ENCODE data around the gene CRYBA2.

Gene CRYBA2

DNA sequence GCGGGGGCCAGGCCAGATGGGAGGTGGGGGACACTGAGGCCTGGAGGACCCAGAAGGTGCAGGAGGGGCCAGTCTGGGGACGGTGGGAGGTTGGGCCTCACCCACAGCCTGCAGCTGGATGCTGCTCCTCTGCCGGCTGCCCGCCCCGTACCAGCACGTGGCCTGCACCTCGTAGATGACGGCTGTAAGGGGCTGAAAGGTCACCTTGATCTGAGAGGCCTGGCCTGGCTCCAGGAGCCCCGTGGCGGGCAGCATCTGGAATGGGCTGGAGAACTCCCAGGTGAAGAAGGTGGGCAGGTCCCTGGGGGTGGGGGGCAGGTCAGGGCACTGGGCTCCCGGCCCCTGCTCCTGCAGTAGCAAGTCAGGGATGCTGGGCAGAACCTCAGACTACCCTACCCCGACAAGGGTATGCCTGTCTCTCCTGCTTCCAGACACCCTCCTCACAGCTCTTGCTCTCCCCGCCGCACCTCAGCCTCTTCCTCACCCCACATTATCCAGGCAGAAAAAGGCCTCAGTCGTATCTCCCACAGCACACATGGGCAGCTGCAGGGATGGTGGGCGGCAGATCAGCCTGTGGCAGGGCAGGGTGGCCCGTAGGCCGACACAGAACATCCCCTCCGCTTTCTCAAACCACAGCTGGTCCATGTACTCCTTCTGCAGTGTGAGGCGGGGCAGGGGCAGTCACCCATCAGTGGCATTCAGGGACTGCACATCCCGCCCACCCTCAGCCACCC lies 38.0 kb upstream of the CRYBA2 start:
- Histone ChIP-seq H3K36me3 (ENCODE audit: control insufficient read depth, insufficient read depth, low read length) (no peaks in the 10 kb centered on the region), H3K4me3 (ENCODE audit: insufficient read depth, low read depth, low read length, poor library complexity, severe bottlenecking) (no peak overlapping the region), H3K9me3 (ENCODE audit: control insufficient read depth, low read length) (no peaks in the 10 kb centered on the region), H3K27me3 (replicated peaks; ENCODE audit: control insufficient read depth, insufficient read depth, low read length, poor library complexity, severe bottlenecking) (no peaks in the 10 kb centered on the region), H3K27ac (ENCODE audit: insufficient read depth, low read length, poor library complexity, severe bottlenecking) (no peak overlapping the region), H3K4me1 (ENCODE audit: control insufficient read depth, insufficient read depth, low read length, poor library complexity, severe bottlenecking) (no peaks in the 10 kb centered on the region)
- no peak for DNase-seq

GRCh38 chr2:219030177-219030940 lies 37.1 kb upstream of the CRYBA2 start:
- no peak overlapping the region for H3K4me3 ChIP-seq (ENCODE audit: insufficient read depth, low read depth, low read length, poor library complexity, severe bottlenecking)
- H3K27ac ChIP-seq (ENCODE audit: insufficient read depth, low read length, poor library complexity, severe bottlenecking), result no peak overlapping the region
- H3K36me3 ChIP-seq (ENCODE audit: control insufficient read depth, insufficient read depth, low read length), result no peaks in the 10 kb centered on the region
- no peaks in the 10 kb centered on the region for H3K27me3 ChIP-seq (replicated peaks; ENCODE audit: control insufficient read depth, insufficient read depth, low read length, poor library complexity, severe bottlenecking)
- no peaks in the 10 kb centered on the region for H3K4me1 ChIP-seq (ENCODE audit: control insufficient read depth, insufficient read depth, low read length, poor library complexity, severe bottlenecking)
- DNase-seq, result no peak
- no peaks in the 10 kb centered on the region for H3K9me3 ChIP-seq (ENCODE audit: control insufficient read depth, low read length)

DNA sequence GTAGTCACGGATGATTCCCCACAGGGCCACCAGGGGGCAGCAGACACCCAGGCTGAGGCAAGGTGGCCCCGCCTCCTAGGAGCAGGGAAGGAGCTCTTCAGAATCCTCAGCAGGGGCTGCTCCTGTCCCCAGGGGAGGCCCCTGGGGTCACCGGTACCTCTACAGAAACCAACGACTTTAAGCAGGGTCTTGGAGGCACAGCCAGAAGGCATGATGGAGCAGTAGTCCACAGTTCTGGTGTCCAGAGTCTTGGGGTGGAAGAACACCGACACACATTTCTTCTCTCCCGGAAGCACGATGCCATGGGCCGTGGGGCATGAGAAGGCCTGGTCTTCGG lies 36.6 kb upstream of the CRYBA2 start:
- Histone ChIP-seq H3K4me3 (ENCODE audit: insufficient read depth, low read depth, low read length, poor library complexity, severe bottlenecking) (no peak overlapping the region), H3K4me1 (ENCODE audit: control insufficient read depth, insufficient read depth, low read length, poor library complexity, severe bottlenecking) (no peaks in the 10 kb centered on the region), H3K9me3 (ENCODE audit: control insufficient read depth, low read length) (no peaks in the 10 kb centered on the region), H3K27me3 (replicated peaks; ENCODE audit: control insufficient read depth, insufficient read depth, low read length, poor library complexity, severe bottlenecking) (no peaks in the 10 kb centered on the region), H3K36me3 (ENCODE audit: control insufficient read depth, insufficient read depth, low read length) (no peaks in the 10 kb centered on the region), H3K27ac (ENCODE audit: insufficient read depth, low read length, poor library complexity, severe bottlenecking) (no peak overlapping the region)
- DNase-seq, result peak; percentile 35 to 69 (median 56)

- H3K4me1 ChIP-seq (ENCODE audit: control insufficient read depth, insufficient read depth, low read length, poor library complexity, severe bottlenecking), result no peaks in the 10 kb centered on the region
- no peak overlapping the region for H3K4me3 ChIP-seq (ENCODE audit: insufficient read depth, low read depth, low read length, poor library complexity, severe bottlenecking)
- no peaks in the 10 kb centered on the region for H3K9me3 ChIP-seq (ENCODE audit: control insufficient read depth, low read length)
- no peak for DNase-seq
- H3K36me3 ChIP-seq (ENCODE audit: control insufficient read depth, insufficient read depth, low read length), result no peaks in the 10 kb centered on the region
- no peak overlapping the region for H3K27ac ChIP-seq (ENCODE audit: insufficient read depth, low read length, poor library complexity, severe bottlenecking)
- H3K27me3 ChIP-seq (replicated peaks; ENCODE audit: control insufficient read depth, insufficient read depth, low read length, poor library complexity, severe bottlenecking), result no peaks in the 10 kb centered on the region
Measured at GRCh38 chr2:219028996-219029828, 36.0 kb upstream of the CRYBA2 start.

DNA sequence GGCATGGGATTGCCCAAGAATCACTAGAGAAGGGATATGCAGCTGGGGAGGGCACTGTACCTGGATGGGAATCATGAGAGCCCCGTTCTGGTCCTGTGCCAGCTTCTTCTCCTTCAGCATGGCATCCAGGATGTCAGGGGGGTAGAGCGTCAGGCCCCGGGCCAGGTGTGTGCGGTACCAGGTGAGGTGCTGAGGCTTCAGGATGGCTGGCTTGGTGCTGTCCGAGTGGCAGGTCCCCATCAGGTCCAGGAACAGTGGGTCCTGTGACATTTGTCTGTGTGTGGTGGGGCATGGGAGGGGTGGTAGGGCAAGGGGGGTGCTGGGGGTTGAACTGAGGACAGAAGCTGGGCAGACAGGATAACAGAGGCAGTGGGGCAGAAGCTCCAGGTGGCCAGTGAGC lies 34.9 kb upstream of the CRYBA2 start:
- no peaks in the 10 kb centered on the region for H3K9me3 ChIP-seq (ENCODE audit: control insufficient read depth, low read length)
- H3K27ac ChIP-seq (ENCODE audit: insufficient read depth, low read length, poor library complexity, severe bottlenecking), result no peak overlapping the region
- no peak overlapping the region for H3K4me3 ChIP-seq (ENCODE audit: insufficient read depth, low read depth, low read length, poor library complexity, severe bottlenecking)
- no peaks in the 10 kb centered on the region for H3K27me3 ChIP-seq (replicated peaks; ENCODE audit: control insufficient read depth, insufficient read depth, low read length, poor library complexity, severe bottlenecking)
- no peaks in the 10 kb centered on the region for H3K4me1 ChIP-seq (ENCODE audit: control insufficient read depth, insufficient read depth, low read length, poor library complexity, severe bottlenecking)
- no peak for DNase-seq
- H3K36me3 ChIP-seq (ENCODE audit: control insufficient read depth, insufficient read depth, low read length), result no peaks in the 10 kb centered on the region

DNA sequence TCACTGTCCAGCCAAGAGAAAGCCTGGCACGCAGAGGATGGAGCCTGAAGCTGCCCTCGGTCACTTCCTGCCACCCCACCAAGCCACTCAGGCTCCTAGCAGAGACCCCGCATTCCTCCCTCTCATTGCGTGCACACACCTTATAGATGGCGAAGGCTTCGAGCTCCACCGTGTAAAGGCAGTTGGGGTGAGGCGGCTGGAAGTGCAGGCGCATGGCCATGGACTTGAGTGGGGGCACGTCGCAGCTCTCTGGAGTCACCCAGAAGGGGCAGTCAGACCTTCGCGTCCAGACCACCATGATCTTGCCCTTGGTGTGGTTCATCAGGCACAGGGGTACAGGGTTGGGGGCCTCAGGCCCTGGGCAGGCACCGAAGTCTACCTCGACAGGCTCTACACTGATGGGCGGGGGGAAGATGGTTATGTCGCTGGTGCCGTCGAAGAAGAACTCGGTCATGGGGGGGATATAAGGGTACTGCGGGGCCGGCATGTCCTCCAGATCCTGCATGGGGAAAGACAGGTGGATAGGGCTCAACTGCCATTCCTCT lies 34.4 kb upstream of the CRYBA2 start:
- H3K27ac ChIP-seq (ENCODE audit: insufficient read depth, low read length, poor library complexity, severe bottlenecking), result no peak overlapping the region

DNA sequence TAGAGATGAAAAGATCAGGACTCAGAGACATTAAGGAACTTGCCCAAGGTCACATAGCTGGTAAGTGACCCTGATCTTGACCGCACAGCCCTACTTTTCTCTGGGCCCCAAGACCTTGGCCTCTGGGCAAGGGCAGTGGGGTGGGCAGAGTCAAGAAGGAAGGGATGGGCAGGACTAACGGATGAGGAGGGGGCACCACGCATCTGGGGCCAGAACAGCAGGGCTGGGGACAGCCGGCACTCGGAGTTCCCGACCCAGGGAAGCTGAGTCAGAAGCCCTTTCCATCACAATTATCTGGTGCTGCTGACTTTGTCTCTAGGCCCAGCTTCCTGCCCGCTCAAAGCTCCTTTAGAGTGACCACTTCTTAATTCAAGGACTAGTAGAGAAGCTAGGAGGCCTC lies 33.7 kb upstream of the CRYBA2 start:
- DNase-seq, result no peak
- Histone ChIP-seq H3K9me3 (ENCODE audit: control insufficient read depth, low read length) (no peaks in the 10 kb centered on the region), H3K4me1 (ENCODE audit: control insufficient read depth, insufficient read depth, low read length, poor library complexity, severe bottlenecking) (no peaks in the 10 kb centered on the region), H3K27ac (ENCODE audit: insufficient read depth, low read length, poor library complexity, severe bottlenecking) (no peak overlapping the region), H3K4me3 (ENCODE audit: insufficient read depth, low read depth, low read length, poor library complexity, severe bottlenecking) (no peak overlapping the region), H3K27me3 (replicated peaks; ENCODE audit: control insufficient read depth, insufficient read depth, low read length, poor library complexity, severe bottlenecking) (no peaks in the 10 kb centered on the region), H3K36me3 (ENCODE audit: control insufficient read depth, insufficient read depth, low read length) (no peaks in the 10 kb centered on the region)

More for the DNA sequence above, 34.4 kb upstream of the CRYBA2 start:
- Histone ChIP-seq H3K27me3 (replicated peaks; ENCODE audit: control insufficient read depth, insufficient read depth, low read length, poor library complexity, severe bottlenecking) (no peaks in the 10 kb centered on the region), H3K9me3 (ENCODE audit: control insufficient read depth, low read length) (no peaks in the 10 kb centered on the region), H3K4me3 (ENCODE audit: insufficient read depth, low read depth, low read length, poor library complexity, severe bottlenecking) (no peak overlapping the region), H3K4me1 (ENCODE audit: control insufficient read depth, insufficient read depth, low read length, poor library complexity, severe bottlenecking) (no peaks in the 10 kb centered on the region), H3K36me3 (ENCODE audit: control insufficient read depth, insufficient read depth, low read length) (no peaks in the 10 kb centered on the region)
- no peak for DNase-seq

DNA sequence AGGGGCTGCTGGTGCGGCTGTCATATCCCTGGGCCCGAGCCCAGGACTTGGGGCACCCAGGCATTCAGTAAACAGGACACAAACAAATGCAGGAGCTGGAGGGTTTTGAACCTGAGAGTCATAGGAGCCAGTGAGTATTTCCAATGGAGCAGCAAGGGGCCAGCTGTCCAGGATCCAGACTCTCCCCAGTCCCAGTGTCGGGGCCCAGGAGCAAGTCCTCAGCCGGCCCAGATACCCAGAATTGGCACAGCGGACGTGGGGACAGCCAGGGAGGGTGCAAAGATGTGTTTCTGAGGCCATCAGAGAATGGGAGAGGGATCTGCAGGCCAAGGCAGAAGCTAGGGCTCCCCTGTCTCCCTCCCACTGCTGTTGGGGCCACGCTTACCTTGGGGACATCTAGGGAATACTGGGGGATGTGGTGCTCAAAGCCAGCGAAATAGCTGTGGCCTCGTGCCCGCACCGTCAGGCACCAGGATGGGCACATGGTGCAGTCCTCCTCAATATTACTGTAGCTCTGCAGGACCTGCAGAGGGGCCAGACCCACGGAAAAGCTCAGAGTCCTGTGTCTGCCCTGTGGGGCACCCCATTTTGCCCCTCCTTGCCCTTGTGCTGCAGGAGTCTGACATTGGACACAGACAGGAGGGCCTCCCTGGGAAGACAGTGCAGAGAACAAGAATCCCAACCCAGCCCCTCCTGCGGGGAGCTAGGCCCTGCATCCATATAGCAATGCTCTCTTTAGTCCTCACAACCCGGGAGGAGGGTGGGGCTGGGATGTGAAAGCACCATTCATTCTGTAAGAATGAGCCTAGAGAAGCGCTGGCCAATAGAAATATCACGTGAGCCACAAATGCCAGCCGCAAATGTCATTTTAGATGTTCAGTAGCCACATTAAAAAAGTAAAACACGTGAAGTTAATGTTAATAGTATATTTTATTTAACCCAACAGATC lies 32.7 kb upstream of the CRYBA2 start:
- no peaks in the 10 kb centered on the region for H3K36me3 ChIP-seq (ENCODE audit: control insufficient read depth, insufficient read depth, low read length)
- no peak for DNase-seq
- H3K4me1 ChIP-seq (ENCODE audit: control insufficient read depth, insufficient read depth, low read length, poor library complexity, severe bottlenecking), result no peaks in the 10 kb centered on the region
- H3K27me3 ChIP-seq (replicated peaks; ENCODE audit: control insufficient read depth, insufficient read depth, low read length, poor library complexity, severe bottlenecking), result no peaks in the 10 kb centered on the region
- no peak overlapping the region for H3K4me3 ChIP-seq (ENCODE audit: insufficient read depth, low read depth, low read length, poor library complexity, severe bottlenecking)
- H3K9me3 ChIP-seq (ENCODE audit: control insufficient read depth, low read length), result no peaks in the 10 kb centered on the region
- no peak overlapping the region for H3K27ac ChIP-seq (ENCODE audit: insufficient read depth, low read length, poor library complexity, severe bottlenecking)

DNA sequence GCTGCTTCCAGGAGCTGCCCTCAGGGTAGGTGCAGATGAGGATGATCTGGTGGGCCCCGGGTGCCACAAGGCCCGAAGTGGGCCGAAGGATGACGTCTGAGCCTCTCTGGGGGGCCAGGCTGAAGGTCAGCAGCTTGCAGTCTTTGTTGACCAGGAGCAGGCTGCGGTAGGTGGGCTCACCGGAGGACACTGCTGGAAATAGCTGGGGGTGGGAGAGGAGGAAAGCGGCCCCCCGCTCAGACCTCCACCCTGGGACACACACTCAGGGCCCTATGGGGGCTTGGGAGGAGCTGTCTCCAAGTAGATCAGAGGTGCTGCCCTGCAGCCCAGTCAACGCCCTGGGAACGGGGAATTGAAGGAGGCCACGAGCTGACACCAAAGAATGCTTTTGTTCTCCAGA lies 30.8 kb upstream of the CRYBA2 start:
- no peaks in the 10 kb centered on the region for H3K36me3 ChIP-seq (ENCODE audit: control insufficient read depth, insufficient read depth, low read length)
- DNase-seq, result no peak
- no peaks in the 10 kb centered on the region for H3K27me3 ChIP-seq (replicated peaks; ENCODE audit: control insufficient read depth, insufficient read depth, low read length, poor library complexity, severe bottlenecking)
- H3K4me1 ChIP-seq (ENCODE audit: control insufficient read depth, insufficient read depth, low read length, poor library complexity, severe bottlenecking), result no peaks in the 10 kb centered on the region
- H3K9me3 ChIP-seq (ENCODE audit: control insufficient read depth, low read length), result no peaks in the 10 kb centered on the region
- H3K27ac ChIP-seq (ENCODE audit: insufficient read depth, low read length, poor library complexity, severe bottlenecking), result no peak overlapping the region
- no peak overlapping the region for H3K4me3 ChIP-seq (ENCODE audit: insufficient read depth, low read depth, low read length, poor library complexity, severe bottlenecking)

Measured in effector memory CD4-positive, alpha-beta T cell (primary cell).